ENCODE data around the gene SLC46A1.

The SLC46A1 gene

GRCh38 chr17:28348979-28349378 lies 57.0 kb downstream of the SLC46A1 start:
- no peak for DNase-seq

DNA sequence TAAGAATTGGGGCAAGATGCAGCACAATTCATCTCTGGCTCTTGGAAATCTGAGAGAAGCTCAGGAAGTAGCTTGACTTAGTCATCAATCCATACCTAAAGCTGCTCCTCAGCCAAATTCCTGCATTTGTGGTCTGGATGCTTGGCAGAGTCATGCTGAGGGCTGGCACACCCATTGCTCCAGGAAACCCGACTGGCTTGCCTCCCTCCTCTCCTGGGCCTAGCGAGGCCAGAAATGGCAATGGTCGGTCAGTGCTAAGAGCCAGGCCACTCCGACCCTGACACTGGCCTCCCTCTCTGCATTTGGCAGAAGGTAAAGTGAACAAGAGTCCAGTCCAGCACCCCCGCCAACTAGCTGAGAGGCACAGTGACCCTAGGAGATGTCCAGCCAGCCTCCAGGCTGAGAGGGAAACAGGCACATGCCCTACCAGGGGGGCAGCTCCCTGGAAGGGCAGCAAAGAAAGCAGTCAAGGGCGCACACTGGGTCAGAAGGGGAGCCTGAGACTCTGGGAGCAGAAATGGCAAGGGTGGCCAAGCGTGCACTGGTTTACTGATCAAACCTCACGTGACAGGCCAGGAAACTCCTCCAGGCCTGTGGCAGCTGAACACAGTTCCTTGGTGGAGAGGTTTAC lies 58.6 kb downstream of the SLC46A1 start:
- DNase-seq = peak; percentile 71

DNA sequence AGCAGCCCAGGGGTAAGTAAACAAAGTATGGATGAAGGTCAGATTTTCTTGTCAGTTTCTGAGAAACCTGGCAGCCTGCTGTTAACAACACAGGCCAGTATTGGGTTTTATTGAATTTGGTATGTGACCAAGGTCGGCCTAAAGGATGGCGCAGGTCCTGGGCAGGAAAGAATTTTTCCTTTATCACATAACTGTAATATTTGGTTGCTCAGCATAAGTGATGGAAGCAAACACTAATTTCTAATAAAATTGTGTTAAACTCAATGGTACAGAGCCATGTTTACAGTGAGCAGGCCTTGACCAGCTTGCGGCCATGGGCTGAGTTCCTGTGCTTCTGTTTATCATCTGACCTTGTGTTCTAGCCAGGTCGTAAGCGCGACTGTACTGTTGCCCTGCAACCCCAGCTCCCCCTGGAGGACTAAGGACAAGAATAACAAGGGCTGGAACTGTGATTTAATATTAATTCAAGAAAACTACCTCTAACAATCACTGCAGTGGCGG lies 59.2 kb downstream of the SLC46A1 start:
- no peak for DNase-seq

- no peak for DNase-seq
These were observed 59.8 kb downstream of the SLC46A1 start for GRCh38 chr17:28346199-28346580.

DNA sequence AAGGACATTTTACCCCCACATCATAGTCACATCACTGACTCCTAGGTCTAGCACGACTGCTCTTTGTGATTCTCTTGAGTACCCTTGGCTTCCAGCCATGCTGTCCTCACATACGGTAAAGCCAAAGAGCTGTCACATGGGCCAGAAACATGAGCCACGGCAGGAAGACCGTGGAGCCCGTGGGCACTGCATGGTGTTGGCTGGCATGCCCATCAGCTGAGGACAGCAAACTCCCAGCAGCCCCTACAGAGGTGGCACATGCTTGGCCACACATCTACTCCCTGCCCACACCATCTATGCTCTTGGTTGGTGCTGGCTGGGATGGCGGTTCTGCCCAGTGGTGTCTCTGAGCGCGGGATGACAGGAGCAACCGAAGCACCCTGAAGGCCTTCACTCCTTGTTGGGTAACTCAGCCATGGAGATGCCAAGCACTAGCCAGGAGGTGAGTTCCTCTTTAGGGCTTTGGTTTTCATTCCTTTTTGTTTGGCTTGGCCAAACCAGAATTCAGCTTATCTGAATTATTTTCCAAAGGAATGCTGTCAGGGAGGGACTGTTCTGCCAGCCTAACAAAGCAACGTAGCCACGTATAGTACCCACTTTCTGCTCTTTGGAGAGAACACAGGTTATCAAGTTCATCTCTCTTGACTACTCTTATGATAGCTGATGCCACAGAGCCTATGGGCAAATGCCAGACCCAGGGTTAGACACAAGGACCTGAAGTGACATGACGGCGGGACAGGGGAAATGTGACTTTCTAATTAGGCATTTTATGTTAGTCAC lies 60.4 kb downstream of the SLC46A1 start:
- no peak for DNase-seq

All from 8988T (cell line).